NT2/D1 (cell line): ENCODE results near the gene LRRC52.

ENCODE experiments used
- YY1 ChIP-seq: IDR thresholded peaks from 2 replicates; pipeline ENCODE4 v1.6.1; 2011; ENCODE audit not compliant: insufficient read length, insufficient read depth
- ZNF274 ChIP-seq: IDR thresholded peaks from 2 replicates; pipeline ENCODE4 v1.6.1; 2011; ENCODE audit warnings: mild to moderate bottlenecking, low read depth, low read length

DNA sequence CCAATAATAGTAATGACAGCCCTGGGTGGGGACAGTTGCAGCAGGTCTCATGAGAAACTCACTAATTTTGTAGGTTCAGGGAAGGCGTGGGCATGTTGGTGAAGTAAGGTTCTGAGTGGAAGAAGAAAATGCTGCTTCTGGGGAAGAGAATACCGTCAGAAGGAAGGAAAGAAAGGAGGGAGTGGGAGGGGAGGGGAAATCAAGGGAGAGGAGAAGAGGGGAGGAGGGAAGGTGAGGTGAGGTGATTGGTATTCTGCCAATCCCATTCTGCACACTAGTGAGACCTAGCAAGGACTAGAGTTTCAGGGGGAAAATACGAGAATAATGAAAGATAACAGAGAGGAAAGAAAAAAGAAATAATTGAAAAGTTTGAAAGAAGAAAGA lies 54.9 kb downstream of the LRRC52 start:
- TF ChIP-seq YY1 (no peak), ZNF274 (no peak)
